IPS DF 19.7 (cell line): ENCODE measurements around the gene SPHK1.
A peak's percentile ranks its signal among the peaks of the same experiment; 100 is the strongest.
"Not testable (repeated sequence)": the region's sequence is repeated elsewhere in the genome, so short reads cannot be mapped to it uniquely, and the experiment has no call there.

ENCODE experiments used
- DNase-seq: peaks from one replicate; pipeline ENCODE4 v3.0.0-alpha.2; 2013; ENCODE audit warnings: low read depth, low spot score

Gene SPHK1, protein sequence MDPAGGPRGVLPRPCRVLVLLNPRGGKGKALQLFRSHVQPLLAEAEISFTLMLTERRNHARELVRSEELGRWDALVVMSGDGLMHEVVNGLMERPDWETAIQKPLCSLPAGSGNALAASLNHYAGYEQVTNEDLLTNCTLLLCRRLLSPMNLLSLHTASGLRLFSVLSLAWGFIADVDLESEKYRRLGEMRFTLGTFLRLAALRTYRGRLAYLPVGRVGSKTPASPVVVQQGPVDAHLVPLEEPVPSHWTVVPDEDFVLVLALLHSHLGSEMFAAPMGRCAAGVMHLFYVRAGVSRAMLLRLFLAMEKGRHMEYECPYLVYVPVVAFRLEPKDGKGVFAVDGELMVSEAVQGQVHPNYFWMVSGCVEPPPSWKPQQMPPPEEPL

DNA sequence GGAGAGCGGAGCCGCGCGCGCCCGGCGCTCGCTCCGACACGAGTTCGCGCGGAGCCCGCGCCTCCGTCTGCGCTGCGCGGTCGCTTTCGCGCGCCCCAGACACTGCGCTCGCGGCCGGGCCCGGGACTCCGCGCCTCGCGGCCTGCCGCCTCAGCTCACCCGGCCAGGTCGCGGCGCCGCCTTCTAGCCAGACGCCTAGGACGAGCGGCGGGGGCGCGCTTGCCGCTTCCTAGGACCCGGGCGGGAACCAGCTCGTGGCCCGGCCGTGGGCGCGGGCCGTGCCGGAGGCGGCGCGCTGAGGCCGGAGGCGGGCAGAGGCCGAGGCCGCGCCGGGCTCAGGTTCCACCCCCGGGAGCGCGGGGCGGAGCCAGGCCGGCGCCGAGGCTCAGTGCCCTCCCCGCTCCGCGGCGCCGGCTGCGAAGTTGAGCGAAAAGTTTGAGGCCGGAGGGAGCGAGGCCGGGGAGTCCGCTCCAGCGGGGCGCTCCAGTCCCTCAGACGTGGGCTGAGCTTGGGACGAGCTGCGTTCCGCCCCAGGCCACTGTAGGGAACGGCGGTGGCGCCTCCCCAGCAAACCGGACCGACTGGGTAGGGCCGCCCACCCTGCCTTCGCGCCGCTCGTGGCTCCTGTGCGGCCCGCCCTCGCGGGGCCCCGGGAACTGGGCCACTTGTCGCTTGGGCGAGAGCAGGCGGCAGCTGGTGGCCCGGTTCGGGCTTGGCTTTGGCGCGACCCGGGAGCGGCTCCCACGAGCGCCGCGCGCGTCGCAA lies at the start of gene SPHK1:
TSS of gene SPHK1 (plus strand) at position 388 of the 765 bp plus-strand sequence. CDS start 1,036 bp downstream, outside the sequence.
- no peak for DNase-seq

DNA sequence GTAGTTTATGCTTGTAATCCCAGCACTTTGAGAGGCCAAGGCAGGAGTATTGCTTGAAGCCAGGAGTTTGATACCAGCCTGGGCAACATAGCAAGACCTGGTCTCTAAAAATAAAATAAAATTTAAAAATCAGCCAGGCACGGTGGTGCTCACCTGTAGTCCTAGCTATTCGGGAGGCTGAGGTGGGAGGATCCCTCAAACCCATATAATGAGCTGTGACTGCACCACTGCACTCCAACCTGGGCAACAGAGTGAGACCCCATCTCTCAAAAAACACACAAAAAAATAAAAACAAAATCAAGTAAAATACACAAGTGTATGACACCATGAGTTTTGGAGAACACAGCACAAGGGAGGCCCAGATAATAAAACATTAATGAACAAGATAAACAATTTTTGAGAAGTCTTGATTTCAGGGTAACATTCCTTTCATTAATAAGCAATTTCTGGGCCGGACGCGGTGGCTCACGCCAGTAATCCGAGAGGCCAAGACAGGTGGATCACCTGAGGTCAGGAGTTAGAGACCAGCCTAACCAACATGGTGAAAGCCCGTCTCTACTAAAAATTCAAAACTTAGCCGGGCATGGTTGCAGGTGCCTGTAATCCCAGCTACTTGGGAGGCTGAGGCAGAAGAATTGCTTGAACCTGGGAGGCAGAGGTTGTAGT lies 48.6 kb upstream of the SPHK1 start:
- no peak for DNase-seq

DNA sequence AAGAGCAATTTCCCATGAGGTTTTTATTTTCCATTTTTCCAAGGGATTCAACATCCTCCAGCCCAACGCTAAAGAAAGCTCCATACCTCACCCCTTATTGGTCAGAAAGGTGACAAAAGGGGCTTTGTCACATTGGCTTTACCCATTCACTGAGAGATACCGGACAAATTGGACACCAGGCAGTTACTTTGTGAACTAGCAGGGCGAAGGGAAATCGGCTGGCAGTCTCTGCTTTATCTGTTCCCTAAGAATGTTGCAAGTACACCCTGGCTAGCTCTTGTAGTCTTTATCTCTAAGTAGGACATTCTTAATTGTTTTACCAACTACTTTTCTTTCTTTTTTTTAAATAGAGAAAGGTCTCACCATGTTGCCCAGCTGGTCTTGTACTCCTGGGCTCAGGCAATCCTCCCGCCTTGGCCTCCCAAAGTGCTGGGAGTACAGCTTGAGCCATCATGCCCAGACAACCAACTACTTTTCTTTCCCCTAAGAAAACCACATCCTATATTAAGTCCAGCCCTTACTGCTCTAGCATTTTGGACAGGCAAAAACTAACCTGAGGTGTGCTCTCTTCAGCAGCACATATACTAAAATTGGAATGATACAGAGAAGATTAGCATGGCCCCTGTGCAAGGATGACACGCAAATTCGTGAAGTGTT lies 47.5 kb upstream of the SPHK1 start:
- DNase-seq = no peak

DNA sequence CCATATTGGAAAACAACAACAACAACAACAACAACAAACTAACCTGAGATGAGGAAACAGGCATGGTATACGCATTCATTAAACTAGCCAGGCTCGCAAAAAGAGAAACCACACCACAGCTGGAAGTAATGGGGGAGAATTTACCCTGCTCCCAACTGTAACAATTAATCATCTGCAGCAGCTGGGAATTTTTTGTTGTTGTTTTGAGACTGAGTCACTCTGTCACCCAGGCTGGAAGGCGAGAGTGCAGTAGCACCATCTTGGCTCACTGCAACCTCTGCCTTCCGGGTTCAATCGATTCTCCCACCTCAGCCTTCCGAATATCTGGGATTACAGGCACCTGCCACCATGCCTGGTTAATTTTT lies 47.0 kb upstream of the SPHK1 start:
- DNase-seq = no peak

DNA sequence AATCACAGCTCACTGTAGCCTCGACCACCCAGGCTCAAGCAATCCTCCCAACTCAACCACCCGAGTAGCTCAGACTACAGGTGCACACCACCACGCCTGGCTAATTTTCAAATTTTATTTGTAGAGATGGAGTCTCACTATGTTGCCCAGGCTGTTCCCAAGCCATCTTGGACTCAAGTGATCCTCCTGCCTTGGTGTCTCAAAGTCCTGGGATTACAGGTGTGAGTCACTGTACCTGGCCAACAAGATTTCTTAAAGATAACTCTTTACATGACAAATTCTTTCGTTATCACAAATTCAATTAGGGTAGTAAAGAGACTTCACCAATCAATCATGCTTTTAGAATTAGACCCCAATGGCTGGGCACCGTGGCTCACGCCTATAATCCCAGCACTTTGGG lies 43.1 kb upstream of the SPHK1 start:
- no peak for DNase-seq

DNA sequence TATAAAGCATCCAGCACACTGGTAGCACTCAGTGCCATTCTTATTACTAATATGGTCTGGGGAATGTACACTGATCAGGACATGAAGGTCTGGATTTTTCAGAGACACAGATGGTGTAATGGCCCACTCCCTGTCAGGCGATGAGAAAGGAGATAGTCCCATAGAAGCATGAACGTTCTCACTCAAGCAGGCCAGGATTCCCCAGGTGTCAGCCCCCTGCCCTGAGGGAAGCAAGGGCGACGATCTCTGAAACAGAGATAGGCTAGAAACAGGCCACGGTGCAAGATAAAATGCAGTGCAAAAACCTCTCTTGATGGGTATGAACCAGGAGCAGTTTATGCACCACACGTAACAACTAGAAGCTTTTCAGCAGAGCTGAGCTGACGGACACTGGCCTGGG lies 41.3 kb upstream of the SPHK1 start:
- DNase-seq = no peak

DNA sequence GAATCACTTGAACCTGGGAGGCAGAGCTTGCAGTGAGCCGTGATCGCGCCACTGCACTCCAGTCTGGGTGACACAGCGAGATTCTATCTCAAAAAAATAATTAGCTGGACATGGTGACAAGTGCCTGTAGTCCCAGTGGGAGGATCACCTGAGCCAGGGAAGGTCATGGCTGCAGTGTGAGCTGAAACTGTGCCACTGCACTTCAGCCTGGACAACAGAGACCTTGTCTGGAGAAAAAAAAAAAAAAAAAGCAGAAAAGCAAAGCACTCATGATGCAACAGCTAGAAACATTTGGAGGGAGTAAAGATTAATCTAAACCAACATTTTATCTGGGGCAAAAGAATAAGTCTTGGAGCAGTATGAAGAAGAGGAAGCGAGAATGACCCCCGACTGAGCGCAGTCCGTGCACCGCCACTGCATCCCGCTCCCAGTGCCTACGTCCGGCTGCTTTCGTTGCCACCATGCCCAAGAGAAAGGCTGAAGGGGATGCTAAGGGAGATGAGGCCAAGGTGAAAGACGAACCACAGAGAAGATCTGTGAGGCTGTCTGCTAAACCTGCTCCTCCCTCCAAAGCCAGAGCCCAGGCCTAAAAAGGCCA lies 38.9 kb upstream of the SPHK1 start:
- no peak for DNase-seq

DNA sequence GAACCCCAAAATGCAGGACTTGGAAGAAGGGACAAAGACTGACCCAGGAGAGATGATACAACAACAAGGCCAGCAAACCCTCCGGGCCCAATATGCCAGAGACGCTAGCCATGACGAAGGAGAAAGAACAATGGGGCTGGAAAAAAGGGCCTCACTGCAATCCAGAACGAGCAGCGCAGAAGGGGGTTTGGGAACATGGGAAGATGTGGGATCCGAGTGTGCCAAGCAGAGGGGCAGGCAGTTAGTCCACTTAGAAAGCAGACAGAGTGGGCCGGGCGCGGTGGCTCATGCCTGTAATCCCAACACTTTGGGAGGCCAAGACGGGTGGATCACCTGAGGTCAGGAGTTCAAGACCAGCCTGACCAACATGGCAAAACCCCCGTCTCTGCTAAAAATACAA lies 37.5 kb upstream of the SPHK1 start:
- DNase-seq = not testable (repeated sequence)

DNA sequence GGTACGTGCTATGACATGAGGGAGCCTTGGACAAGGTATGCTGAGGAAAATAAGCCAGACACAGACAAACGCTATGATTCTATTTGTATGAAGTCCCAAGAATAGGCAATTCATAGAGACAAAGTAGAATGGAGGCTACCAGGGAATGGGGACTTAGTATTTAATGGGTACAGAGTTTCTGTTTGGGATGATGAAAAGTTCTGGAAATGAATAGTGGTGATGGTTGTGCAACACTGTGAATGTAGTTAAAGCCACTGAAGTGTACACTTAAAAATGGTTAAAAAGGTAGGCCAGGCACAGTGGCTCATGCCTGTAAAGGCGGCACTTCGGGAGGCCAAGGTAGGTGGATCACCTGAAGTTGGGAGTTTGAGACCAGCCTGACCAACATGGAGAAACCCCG lies 33.9 kb upstream of the SPHK1 start:
- DNase-seq = no peak

DNA sequence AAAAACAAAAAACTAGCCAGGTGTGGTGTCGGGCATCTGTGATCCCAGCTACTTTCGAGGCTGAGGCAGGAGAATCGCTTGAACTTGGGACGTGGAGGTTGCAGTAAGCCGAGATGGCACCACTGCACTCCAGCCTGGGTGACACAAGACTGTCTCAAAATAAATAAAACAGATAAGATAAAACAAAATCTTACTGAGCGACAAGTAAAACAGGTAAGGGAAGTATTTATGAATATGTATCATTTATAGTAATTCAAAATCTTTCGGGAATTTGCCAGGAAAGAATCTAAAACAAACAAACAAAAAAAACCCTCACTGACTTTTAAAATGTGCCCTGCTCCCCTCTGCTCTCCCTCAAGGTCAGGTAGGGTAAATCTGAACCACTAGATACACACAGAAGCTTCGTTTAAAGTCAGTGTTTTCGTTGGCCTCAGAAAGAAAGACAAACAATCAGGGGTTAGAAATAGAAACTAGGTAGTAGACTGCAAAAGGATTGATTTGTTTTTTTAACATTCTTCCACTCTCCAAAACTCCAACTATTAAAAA lies 32.8 kb upstream of the SPHK1 start:
- DNase-seq = no peak

DNA sequence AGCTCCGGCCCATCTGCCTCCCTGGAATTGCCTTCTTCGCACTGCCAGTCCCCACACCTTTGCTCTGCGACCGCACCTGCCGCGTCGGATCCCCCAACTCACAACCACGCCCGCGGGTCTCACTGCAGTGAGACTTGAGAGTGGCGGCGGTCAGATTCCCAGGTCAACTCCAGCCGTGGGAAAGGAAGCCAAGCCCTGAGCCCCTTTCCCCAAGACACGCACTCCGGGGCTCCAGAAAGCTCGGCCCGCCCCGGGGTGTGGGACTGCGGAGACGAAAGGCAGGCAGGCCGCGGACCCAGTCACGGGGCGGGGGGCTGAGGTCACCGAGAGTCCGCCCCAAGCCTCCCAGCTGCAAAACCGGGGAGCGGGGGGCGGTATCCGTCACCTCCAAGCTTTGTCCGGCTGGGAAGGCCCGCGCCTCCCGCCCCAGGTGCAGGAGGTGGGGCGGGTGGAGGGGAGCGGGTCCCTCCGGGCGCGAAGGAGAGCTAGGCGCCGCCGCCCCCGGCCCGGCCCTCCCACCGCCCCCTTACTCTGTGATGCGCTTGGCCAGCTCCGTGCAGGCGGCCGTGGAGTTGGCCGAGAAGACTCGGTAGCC lies 31.3 kb upstream of the SPHK1 start:
- DNase-seq = no peak

DNA sequence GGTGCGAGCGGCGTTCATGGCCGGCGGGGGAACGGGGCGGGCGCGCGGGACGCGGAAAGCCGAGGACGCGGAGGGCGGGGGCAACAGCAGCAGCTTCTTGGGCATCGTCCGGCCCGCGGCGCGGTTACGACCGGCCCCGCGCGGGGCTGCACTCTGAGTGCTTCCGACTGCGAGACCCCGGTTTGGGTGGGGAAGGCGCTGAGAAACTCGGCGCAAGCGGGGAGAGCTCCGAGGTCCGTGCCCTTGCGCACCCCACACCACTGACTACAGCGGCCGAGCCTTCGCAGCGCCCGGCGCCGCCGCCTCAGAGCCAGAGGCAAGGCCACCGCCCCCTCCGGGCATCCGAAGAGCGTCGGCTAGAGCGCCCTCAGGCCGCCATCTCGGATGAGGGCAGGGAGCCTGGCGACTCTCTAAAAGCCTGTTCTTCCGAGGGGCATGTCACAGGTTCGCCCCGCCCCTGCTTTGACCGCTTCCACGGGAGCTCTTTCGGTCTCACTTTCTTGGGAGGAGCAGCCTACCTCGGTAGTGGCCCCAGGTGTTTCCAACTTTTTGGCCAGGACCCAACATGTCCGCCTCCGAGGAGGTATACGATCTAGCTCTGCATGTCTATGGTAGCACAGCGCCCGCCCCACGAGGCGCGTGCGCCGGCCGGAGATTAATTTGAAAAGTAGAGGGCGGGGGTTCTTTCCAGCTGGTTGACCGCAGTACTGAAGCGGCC lies 30.7 kb upstream of the SPHK1 start, which contains the start of gene PRPSAP1:
TSS of gene PRPSAP1 (minus strand) at position 318 of the 718 bp plus-strand sequence. CDS start at position 105, 213 bp downstream.
- DNase-seq = peak; percentile 69

DNA sequence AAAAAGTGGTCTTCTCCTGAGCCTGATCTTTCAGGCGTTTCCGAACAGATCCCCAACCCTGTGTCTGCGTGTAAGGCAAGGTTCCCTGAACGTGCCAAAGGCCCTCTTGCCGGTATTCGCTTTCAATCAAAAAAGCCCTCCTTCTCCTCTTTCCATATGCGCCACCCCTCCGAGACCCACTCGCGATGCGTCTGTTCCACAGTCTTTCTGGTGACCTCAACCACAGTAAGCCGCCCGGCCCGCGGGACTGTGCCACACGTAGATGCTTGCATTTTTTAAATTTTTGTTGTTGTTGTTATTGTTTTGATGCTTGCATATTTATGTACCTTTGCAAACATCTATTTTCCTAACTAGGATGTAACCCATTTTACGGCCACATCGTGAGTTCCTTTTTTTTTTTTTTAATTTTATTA lies 30.1 kb upstream of the SPHK1 start:
- DNase-seq = no peak

DNA sequence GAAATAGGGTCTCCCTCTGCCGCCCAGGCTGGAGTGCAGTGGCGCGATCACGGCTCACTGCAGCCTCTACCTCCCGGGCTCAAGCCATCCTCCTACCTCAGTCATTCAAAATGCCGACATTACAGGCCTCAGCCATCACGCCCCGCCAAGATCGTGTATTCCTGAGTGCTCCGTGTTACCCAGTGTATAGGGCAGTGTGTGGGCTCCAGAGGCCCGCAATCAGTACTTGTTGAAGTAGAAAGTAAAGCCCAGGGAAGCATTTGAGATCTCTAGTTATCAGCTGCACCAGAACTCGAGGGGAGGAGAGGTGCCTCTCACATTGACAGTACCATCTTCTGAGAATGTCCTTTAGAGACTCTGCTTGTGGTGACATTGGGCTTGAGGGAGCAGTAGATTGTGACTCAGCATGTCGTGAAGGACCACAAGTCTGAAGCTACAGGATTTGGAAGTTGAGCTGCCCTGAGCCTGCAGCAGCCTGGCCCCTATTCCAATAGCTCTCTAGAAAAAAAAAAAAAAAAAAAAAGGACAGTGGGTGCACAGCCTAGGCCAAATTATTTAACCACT lies 29.6 kb upstream of the SPHK1 start:
- DNase-seq = no peak

DNA sequence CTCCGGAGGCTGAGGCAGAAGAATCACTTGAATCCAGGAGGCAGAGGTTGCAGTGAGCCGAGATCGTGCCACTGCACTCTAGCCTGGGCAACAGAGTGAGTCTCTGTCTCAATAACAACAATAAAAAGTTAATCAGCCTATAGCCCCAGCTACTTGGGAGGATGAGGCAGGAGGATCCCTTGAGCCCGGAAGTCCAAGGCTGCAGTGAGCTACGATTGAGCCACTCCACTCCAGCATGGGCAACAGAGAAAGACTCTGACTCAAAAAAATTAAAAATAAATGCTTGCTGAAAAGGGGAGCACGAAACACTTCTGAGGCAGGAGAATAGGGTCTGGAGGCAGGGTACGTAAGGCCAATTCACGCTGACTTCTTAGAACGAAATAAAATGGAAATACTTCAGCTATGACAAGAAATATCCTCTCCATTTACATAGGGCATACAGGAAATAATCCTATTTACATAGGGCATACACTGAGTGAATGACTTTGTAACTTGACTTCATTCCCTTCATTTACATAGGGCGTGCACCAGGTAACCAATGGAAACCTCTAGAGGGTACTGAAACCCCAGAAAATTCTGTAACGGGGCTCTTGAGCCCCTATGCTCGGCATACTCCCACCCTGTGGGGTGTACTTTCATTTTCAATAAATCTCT lies 27.5 kb upstream of the SPHK1 start:
- DNase-seq = no peak

DNA sequence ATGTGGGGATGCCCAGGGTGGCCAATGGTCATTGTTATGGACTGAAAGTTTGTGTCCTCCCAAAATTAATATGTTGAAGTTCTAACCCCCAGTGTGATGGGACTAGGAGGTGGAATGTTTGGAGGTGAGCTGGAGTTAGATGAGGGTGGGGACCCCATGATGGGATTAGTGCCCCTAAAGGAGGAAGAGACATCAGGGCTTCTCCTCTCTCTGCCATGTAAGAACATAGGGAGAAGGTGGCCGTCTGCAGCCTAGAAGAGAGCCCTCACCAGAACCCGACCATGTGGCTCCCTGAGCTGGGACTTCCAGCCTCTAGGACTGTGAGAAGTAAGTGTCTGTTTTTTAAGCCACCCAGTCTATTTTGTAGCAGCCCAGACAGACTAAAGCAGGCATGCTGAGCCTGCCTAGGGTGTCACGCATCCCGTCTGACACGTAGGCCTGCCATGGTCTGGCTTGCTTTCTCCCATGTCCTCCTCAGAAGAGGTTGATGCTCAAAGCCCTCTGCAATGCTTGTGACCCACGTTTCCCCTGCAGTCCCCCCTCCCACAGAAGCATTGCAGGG lies 26.7 kb upstream of the SPHK1 start:
- no peak for DNase-seq

DNA sequence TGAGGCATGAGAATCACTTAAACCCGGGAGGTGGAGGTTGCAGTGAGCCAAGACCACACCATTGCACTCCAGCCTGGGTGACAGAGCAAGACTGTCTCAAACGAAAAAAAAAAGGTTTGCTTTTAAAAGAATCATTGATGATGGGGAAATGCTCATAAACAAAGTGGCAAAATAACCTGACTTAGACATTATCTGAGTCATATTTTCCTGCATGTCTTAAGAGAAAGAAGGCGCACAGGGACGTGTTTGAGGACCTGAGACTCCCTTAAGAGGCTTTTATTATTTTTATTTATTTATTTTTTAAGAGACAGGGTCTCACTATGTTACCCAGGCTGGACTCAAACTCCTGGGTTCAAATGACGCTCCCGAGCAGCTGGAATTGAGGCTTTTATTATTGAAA lies 25.0 kb upstream of the SPHK1 start:
- DNase-seq = no peak

DNA sequence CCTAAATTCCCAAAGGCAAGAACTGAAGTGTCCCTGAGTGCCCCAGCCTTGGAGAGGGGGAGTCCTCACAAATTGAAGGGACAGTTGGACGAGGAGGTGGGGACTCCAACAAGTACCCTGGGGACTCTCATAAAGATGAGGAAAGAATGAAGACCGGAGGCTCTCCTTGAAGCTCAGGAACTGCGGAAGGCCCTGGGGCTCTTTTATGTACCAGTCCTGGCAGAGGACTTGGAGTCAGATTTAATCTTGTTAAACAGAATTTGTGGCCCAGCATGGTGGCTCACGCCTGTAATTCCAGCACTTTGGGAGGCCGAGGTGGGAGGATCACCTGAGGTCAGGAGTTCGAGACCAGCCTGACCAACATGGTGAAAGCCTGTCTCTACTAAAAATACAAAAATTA lies 24.6 kb upstream of the SPHK1 start:
- not testable (repeated sequence) for DNase-seq

DNA sequence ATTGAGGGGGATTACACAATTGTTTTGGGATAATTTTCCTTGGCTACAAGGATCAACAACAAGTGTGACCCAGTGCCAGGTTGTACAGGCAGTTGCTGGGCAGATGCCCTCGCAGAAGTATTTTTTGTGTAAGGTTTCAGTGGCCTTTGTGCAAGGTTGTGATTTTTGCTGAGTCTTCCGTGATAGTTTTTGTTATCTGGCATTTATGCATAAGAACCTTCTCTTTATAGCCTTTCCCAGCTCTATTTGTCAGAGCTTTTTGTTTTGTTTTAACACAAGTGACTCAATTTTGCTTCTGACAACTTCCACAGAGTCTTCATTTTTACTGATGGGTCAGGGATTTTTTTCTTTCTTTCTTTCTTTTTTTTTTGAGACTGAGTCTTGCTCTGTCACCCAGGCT lies 23.9 kb upstream of the SPHK1 start:
- DNase-seq = no peak
